Omental fat pad (tissue), 4 donors: ENCODE data around the gene PIGQ. TPM values are rescaled to one million over a fixed set of nuclear protein-coding genes. Genes with fewer than 3 reads are reported as not detected.

Experiments
- ATAC-seq: fragments of 150-250 bp; one replicate; pipeline ENCODE4 v1.9.1; 2016; ENCODE audit warnings: mild to moderate bottlenecking, moderate library complexity; ENCODE audit not compliant: low FRiP score
- DNase-seq: peaks from one replicate; pipeline ENCODE4 v3.0.0-alpha.2; 2019; ENCODE audit warnings: low spot score
- small RNA-seq: library from RNA; depleted of rRNA; stranded (forward); fragments of <200 nt; gene quantifications from one replicate; pipeline ENCODE3, GENCODE V24; 2016
- total RNA-seq, 4 donors: library from RNA; depleted of rRNA; stranded (reverse); fragments of >200 nt; gene quantifications; one replicate each; pipeline ENCODE4 v1.1.0, GENCODE V29; 2016
- TF ChIP-seq, protein P1 (sequence below), 3 donors: fragments of 450-650 bp; IDR thresholded peaks; one replicate each; pipeline ENCODE4 v1.5.1; 2016 to 2017; ENCODE audit warnings: antibody characterized with exemption in 3 of 3, mild to moderate bottlenecking in 3 of 3, moderate library complexity in 2 of 3

PIGQ gene
- total RNA-seq, 4 donors from 2014 or later: 22.0 to 25.1 (median 23.8) TPM

DNA sequence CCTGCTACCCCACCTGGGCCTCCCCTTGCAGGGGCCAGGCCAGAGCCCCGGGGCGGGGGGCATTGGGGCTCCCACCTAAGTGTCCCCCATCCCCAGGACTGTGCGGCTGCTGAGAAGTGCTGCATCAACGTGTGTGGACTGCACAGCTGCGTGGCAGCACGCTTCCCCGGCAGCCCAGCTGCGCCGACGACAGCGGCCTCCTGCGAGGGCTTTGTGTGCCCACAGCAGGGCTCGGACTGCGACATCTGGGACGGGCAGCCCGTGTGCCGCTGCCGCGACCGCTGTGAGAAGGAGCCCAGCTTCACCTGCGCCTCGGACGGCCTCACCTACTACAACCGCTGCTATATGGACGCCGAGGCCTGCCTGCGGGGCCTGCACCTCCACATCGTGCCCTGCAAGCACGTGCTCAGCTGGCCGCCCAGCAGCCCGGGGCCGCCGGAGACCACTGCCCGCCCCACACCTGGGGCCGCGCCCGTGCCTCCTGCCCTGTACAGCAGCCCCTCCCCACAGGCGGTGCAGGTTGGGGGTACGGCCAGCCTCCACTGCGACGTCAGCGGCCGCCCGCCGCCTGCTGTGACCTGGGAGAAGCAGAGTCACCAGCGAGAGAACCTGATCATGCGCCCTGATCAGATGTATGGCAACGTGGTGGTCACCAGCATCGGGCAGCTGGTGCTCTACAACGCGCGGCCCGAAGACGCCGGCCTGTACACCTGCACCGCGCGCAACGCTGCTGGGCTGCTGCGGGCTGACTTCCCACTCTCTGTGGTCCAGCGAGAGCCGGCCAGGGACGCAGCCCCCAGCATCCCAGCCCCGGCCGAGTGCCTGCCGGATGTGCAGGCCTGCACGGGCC, 62.9 kb downstream of the PIGQ start:
- ATAC-seq (no peak), DNase-seq (no peak)
- TF ChIP-seq, protein P1, sequence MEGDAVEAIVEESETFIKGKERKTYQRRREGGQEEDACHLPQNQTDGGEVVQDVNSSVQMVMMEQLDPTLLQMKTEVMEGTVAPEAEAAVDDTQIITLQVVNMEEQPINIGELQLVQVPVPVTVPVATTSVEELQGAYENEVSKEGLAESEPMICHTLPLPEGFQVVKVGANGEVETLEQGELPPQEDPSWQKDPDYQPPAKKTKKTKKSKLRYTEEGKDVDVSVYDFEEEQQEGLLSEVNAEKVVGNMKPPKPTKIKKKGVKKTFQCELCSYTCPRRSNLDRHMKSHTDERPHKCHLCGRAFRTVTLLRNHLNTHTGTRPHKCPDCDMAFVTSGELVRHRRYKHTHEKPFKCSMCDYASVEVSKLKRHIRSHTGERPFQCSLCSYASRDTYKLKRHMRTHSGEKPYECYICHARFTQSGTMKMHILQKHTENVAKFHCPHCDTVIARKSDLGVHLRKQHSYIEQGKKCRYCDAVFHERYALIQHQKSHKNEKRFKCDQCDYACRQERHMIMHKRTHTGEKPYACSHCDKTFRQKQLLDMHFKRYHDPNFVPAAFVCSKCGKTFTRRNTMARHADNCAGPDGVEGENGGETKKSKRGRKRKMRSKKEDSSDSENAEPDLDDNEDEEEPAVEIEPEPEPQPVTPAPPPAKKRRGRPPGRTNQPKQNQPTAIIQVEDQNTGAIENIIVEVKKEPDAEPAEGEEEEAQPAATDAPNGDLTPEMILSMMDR (IDR thresholded peaks at IDR 0.05): no peak

DNA sequence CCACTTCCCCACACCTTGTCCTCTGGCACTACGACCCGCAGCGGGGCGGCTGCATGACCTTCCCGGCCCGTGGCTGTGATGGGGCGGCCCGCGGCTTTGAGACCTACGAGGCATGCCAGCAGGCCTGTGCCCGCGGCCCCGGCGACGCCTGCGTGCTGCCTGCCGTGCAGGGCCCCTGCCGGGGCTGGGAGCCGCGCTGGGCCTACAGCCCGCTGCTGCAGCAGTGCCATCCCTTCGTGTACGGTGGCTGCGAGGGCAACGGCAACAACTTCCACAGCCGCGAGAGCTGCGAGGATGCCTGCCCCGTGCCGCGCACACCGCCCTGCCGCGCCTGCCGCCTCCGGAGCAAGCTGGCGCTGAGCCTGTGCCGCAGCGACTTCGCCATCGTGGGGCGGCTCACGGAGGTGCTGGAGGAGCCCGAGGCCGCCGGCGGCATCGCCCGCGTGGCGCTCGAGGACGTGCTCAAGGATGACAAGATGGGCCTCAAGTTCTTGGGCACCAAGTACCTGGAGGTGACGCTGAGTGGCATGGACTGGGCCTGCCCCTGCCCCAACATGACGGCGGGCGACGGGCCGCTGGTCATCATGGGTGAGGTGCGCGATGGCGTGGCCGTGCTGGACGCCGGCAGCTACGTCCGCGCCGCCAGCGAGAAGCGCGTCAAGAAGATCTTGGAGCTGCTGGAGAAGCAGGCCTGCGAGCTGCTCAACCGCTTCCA, 63.7 kb downstream of the PIGQ start:
- ATAC-seq: no peak
- DNase-seq: no peak

More for the DNA sequence above, 63.7 kb downstream of the PIGQ start:
- TF ChIP-seq, protein P1 (IDR thresholded peaks at IDR 0.05): no peak

Small RNA genes lying within 50 kb of the gene (small RNA-seq; reads per million reads assigned to genes)
- gene MIR3176: not detected
- not detected for gene MIR5587
- not detected for gene Z98883.1

Other genes starting within 250 kb of the PIGQ start
- 10 to 100 TPM; 17.0 to 36.6 (median 20.9) TPM for gene AXIN1, start 217.2 kb upstream of the PIGQ start, total RNA-seq
- gene MRPL28, start 199.4 kb upstream of the PIGQ start, total RNA-seq: 10 to 100 TPM; 53.3 to 58.2 (median 53.9) TPM
- 10 to 100 TPM; 27.3 to 41.1 (median 39.0) TPM for gene PGAP6, start 188.0 kb upstream of the PIGQ start, total RNA-seq
- gene NME4, start 172.8 kb upstream of the PIGQ start, total RNA-seq: 100 to 1,000 TPM in 1 of 4 donors, 10 to 100 TPM in 3; 49.5 to 115 (median 79.3) TPM
- 10 to 100 TPM; 16.5 to 30.9 (median 21.4) TPM for gene DECR2, start 168.1 kb upstream of the PIGQ start, total RNA-seq
- 10 to 100 TPM; 24.9 to 52.2 (median 48.7) TPM for gene RAB11FIP3, start 144.3 kb upstream of the PIGQ start, total RNA-seq
- gene CAPN15, start 42.3 kb upstream of the PIGQ start, total RNA-seq: 10 to 100 TPM; 16.4 to 87.2 (median 22.0) TPM
- gene PRR35, start 9.6 kb upstream of the PIGQ start, total RNA-seq: under 1 TPM in 1 of 4 donors, not detected in 3; 0.19 TPM
- 1 to 10 TPM in 3 of 4 donors, under 1 TPM in 1; 0.24 to 5.5 (median 1.2) TPM for gene NHLRC4, start 3.0 kb upstream of the PIGQ start, total RNA-seq
- 10 to 100 TPM; 11.6 to 20.6 (median 14.8) TPM for gene RAB40C, start 20.1 kb downstream of the PIGQ start, total RNA-seq
- gene WFIKKN1, start 61.0 kb downstream of the PIGQ start, total RNA-seq: under 1 TPM in 3 of 4 donors, not detected in 1; 0.19 to 0.63 (median 0.25) TPM
- 100 to 1,000 TPM in 3 of 4 donors, 10 to 100 TPM in 1; 75.7 to 155 (median 111) TPM for gene METTL26, start 66.3 kb downstream of the PIGQ start, total RNA-seq
- gene MCRIP2, start 71.9 kb downstream of the PIGQ start, total RNA-seq: 10 to 100 TPM; 33.3 to 54.7 (median 41.3) TPM
- 10 to 100 TPM in 3 of 4 donors, 1 to 10 TPM in 1; 7.0 to 25.1 (median 21.2) TPM for gene WDR90, start 79.4 kb downstream of the PIGQ start, total RNA-seq
- 10 to 100 TPM; 38.8 to 86.9 (median 61.5) TPM for gene RHOT2, start 98.2 kb downstream of the PIGQ start, total RNA-seq
- 1 to 10 TPM in 1 of 4 donors, under 1 TPM in 2, not detected in 1; 0.44 to 1.0 (median 0.96) TPM for gene RHBDL1, start 105.7 kb downstream of the PIGQ start, total RNA-seq
- 100 to 1,000 TPM; 119 to 161 (median 128) TPM for gene STUB1, start 110.4 kb downstream of the PIGQ start, total RNA-seq
- gene JMJD8, start 114.4 kb downstream of the PIGQ start, total RNA-seq: 10 to 100 TPM; 65.8 to 79.6 (median 71.8) TPM
- 1 to 10 TPM; 6.7 to 8.7 (median 6.9) TPM for gene WDR24, start 120.4 kb downstream of the PIGQ start, total RNA-seq
- under 1 TPM in 3 of 4 donors, not detected in 1; 0.48 to 0.75 (median 0.56) TPM for gene FBXL16, start 135.8 kb downstream of the PIGQ start, total RNA-seq
- 10 to 100 TPM; 13.6 to 31.2 (median 20.5) TPM for gene METRN, start 145.2 kb downstream of the PIGQ start, total RNA-seq
- gene ANTKMT, start 151.2 kb downstream of the PIGQ start, total RNA-seq: 10 to 100 TPM; 21.9 to 45.4 (median 36.2) TPM
- 1 to 10 TPM in 2 of 4 donors, under 1 TPM in 2; 0.72 to 2.4 (median 1.5) TPM for gene CCDC78, start 156.5 kb downstream of the PIGQ start, total RNA-seq
- 1 to 10 TPM in 3 of 4 donors, under 1 TPM in 1; 0.79 to 7.3 (median 4.6) TPM for gene HAGHL, start 157.1 kb downstream of the PIGQ start, total RNA-seq
- gene CIAO3, start 171.0 kb downstream of the PIGQ start, total RNA-seq: 10 to 100 TPM; 17.6 to 26.8 (median 22.1) TPM
- gene MSLN, start 190.8 kb downstream of the PIGQ start, total RNA-seq: 100 to 1,000 TPM in 2 of 4 donors, 10 to 100 TPM in 1, 1 to 10 TPM in 1; 1.1 to 355 (median 129) TPM
- gene RPUSD1, start 218.4 kb downstream of the PIGQ start, total RNA-seq: 10 to 100 TPM in 3 of 4 donors, 1 to 10 TPM in 1; 9.6 to 20.9 (median 13.7) TPM
- gene CHTF18, start 218.7 kb downstream of the PIGQ start, total RNA-seq: 10 to 100 TPM in 1 of 4 donors, 1 to 10 TPM in 3; 2.8 to 10.7 (median 4.6) TPM
- not detected for gene GNG13, start 230.8 kb downstream of the PIGQ start, total RNA-seq